ENCODE results near the gene C19orf53.
A peak's percentile ranks its signal among the peaks of the same experiment; 100 is the strongest.

GRCh38 chr19:13778847-13779246, 4.6 kb downstream of the C19orf53 start:
- no peak for TF ChIP-seq EZH2 (IDR thresholded peaks at IDR 0.05; ENCODE audit: borderline replicate concordance, control insufficient read depth, low read depth, low read length)
- peak; percentile 50 for TF ChIP-seq POLR2A (IDR thresholded peaks at IDR 0.05; ENCODE audit: low read depth, low read length)
- no peak for TF ChIP-seq SUPT20H (IDR thresholded peaks at IDR 0.05; ENCODE audit: borderline replicate concordance, control insufficient read depth, low read depth, low read length)
- no peak for TF ChIP-seq CTCF (IDR thresholded peaks at IDR 0.05 in 2 of 3, conservative IDR thresholded peaks at IDR 0.05 in 1 of 3; ENCODE audit: control insufficient read depth in 2 of 3, extremely low read depth in 1 of 3, insufficient read depth in 1 of 3, low read depth in 3 of 3, low read length in 3 of 3)
- no peak for TF ChIP-seq BCL3 (IDR thresholded peaks at IDR 0.05; ENCODE audit: borderline replicate concordance, insufficient read depth, low read depth, low read length, poor library complexity, severe bottlenecking)
- TF ChIP-seq CUX1 (IDR thresholded peaks at IDR 0.05; ENCODE audit: insufficient replicate concordance, low read depth, low read length) = no peak
- TF ChIP-seq REST (IDR thresholded peaks at IDR 0.05; ENCODE audit: low read depth, low read length) = no peak
- TF ChIP-seq EGR1 (IDR thresholded peaks at IDR 0.05; ENCODE audit: borderline replicate concordance in 1 of 2, low read depth in 2 of 2, low read length in 2 of 2) = no peak
- no peak for TF ChIP-seq NRF1 (conservative IDR thresholded peaks at IDR 0.05; ENCODE audit: low read depth, low read length)
- no peak for TF ChIP-seq RUNX3 (IDR thresholded peaks at IDR 0.05; ENCODE audit: low read length)
- TF ChIP-seq CHD4 (IDR thresholded peaks at IDR 0.05) = no peak
- TF ChIP-seq BACH1 (IDR thresholded peaks at IDR 0.05; ENCODE audit: borderline replicate concordance) = no peak
- no peak for TF ChIP-seq MAX (IDR thresholded peaks at IDR 0.05; ENCODE audit: low read depth, low read length)
- TF ChIP-seq TCF7 (IDR thresholded peaks at IDR 0.05; ENCODE audit: borderline replicate concordance) = no peak

Measured in GM12878 (cell line).